CD4-positive, alpha-beta T cell treated with Interleukin-10 for 1 hour (primary cell): ENCODE data around the gene ART5.
"Not testable (repeated sequence)": the region's sequence is repeated elsewhere in the genome, so short reads cannot be mapped to it uniquely, and the experiment has no call there.

Experiments
- DNase-seq: peaks from one replicate; pipeline ENCODE4 v3.0.0-alpha.2; 2020

ART5 gene

GRCh38 chr11:3616721-3617460 lies 24.9 kb downstream of the ART5 start:
- DNase-seq = no peak

GRCh38 chr11:3615998-3616397 lies 25.8 kb downstream of the ART5 start:
- no peak for DNase-seq

GRCh38 chr11:3614742-3615171 lies 27.0 kb downstream of the ART5 start:
- peak; percentile 51 for DNase-seq

GRCh38 chr11:3613998-3614741 lies 27.6 kb downstream of the ART5 start:
- DNase-seq = no peak

- DNase-seq = no peak
These were observed 29.7 kb downstream of the ART5 start for GRCh38 chr11:3611976-3612678.

GRCh38 chr11:3610846-3611245 lies 30.9 kb downstream of the ART5 start:
- DNase-seq = no peak

GRCh38 chr11:3609416-3610265 lies 32.2 kb downstream of the ART5 start:
- DNase-seq = peak; percentile 55

- DNase-seq = no peak
These were observed 36.0 kb downstream of the ART5 start for GRCh38 chr11:3605771-3606203.

GRCh38 chr11:3605283-3605662 lies 36.5 kb downstream of the ART5 start:
- no peak for DNase-seq

GRCh38 chr11:3604167-3604566 lies 37.6 kb downstream of the ART5 start:
- no peak for DNase-seq

GRCh38 chr11:3600201-3600600 lies 41.6 kb downstream of the ART5 start:
- not testable (repeated sequence) for DNase-seq

- DNase-seq = not testable (repeated sequence)
These were observed 44.0 kb downstream of the ART5 start for GRCh38 chr11:3597743-3598142.

- DNase-seq = not testable (repeated sequence)
These were observed 50.5 kb downstream of the ART5 start for GRCh38 chr11:3591326-3591725.

- DNase-seq = not testable (repeated sequence)
These were observed 51.6 kb downstream of the ART5 start for GRCh38 chr11:3590193-3590592.

GRCh38 chr11:3588776-3589175 lies 53.0 kb downstream of the ART5 start:
- DNase-seq = not testable (repeated sequence)
